HG03457 (cell line): ENCODE measurements around the gene TAB2.
"Not testable (repeated sequence)": the region's sequence is repeated elsewhere in the genome, so short reads cannot be mapped to it uniquely, and the experiment has no call there.

Experiments
- ATAC-seq: cut with Tn5 transposase; IDR thresholded peaks from one replicate; pipeline ENCODE4 v1.9.1; 2021; ENCODE audit warnings: moderate number of reproducible peaks; ENCODE audit not compliant: unreplicated experiment

The TAB2 gene

DNA sequence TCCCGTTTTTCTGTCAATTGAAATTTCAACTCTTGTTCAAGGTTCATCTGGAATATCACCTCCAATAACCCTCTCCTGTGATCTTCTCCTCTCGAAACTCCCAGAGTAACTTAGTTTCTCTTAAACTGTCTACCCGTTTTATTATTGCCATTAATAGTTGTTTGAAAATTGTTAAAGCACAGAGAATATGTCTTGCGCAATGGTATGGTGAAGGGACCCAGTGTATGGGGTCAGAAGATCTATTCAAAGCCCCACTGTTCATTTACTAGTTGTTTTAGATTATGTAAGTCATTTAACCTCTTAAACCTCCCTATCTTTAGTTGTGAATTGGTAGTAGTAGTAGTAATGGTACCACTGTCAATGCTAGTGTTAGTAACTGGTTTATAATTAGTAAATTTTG is 6.2 kb upstream of the TAB2 start:
- no peak for ATAC-seq

DNA sequence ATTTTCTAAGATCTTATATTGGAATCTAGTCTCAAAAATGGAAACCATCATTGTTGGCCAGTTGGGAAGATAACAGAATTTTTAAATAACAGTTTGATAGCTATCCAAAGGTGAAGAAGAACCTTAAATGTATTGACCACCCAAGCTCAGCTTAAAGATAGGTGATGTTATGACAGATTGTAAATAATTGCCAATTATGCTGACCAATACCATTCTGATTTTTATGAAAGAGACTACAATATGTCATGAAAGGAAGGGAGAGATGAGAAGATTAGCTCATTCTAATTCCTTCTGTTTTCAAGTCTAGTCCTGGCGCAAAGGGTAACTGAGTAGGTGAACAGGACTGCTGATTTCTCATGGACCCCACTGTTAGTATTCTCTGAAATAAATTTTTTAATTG is 5.7 kb upstream of the TAB2 start:
- no peak for ATAC-seq

DNA sequence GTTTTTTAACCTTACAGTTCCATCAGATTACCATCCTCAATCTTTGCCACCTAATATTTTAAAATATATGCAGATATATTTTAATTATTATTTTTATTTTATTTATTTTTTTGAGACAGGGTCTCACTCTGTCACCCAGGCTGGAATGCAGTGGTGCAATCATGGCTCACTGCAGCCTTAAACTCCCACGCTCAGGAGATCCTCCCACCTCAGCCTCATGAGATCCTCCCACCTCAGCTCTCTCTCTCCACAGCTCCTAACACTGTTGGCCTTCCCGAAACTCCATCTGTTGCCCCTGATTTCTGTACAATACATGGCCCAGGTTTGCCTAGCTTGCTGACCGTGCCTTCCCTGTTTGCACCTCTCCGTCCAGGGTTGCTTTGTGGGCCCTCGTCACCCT is 4.4 kb upstream of the TAB2 start:
- no peak for ATAC-seq

DNA sequence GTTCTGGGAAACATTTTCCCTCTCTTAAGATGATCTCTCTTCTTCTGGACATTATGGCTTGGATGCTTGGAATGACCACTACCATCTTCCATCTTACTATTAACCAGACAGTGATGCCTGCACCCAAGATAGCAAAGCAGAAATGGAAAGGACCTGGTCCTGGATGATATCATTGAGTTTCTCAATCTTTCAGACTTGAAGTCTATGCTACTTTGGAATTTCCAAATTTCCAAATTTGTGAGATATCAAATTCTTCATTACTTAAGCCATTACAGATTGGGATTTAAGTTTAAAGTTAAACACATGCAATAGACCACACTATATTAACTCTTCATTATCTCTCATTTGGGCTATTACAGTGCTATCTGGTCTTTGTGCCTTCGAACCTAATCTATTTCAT is 3.7 kb upstream of the TAB2 start:
- ATAC-seq: no peak

DNA sequence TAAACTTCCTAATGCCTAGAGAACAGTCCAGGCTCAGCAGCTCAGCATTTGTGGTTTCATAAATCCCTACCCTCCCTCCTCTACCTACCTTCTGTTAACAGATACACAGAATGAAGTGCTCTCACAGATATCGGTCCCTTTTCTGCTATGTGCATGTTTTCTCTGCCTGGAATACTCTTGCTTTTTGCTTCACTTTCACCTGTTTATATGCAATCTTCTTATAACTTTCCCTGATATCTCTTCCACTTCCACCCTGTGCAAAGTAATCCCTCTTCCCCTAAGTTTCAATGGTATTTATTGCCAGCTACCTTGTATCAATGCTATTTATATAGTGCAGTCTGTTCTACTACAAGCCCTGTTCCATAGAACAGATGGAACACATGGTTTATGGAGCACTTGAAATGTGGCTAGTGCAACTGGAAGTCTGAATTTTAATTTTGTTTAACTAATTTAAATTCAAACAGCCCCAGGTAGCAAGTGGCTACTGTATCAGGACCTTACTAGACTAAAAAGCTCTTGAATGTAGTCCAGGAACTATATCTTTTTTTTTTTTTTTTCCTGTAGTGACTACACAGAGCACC is 3.1 kb upstream of the TAB2 start:
- no peak for ATAC-seq

DNA sequence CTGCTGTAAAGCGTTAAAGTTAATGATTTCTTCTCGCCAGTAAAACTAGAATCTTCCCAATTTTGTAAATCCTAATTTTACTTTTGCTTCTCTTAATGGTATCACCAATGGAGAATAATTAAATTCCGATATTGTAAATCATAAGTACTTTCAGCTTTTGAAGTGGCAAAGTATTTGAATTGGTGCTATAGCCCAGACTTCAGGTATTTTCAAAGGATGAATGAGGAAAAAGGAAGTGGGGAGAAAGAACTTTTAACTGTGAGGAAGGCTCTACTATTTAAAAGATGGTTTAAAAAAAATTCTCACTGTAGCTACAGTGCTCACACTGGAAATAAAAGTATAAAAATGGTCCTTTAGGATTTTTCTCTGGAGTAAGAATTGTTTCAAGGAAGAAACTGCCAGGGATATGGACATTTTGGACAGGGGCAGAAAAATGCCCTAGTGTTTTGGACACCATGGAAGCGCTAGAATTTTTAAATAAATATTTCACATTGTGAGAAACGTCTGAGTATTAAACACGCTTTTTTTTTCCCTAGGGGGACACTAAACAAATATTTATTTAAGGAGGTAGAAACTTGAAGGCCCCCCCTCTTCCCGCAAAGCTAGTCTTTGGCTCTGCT is 1.3 kb upstream of the TAB2 start:
- ATAC-seq: no peak

DNA sequence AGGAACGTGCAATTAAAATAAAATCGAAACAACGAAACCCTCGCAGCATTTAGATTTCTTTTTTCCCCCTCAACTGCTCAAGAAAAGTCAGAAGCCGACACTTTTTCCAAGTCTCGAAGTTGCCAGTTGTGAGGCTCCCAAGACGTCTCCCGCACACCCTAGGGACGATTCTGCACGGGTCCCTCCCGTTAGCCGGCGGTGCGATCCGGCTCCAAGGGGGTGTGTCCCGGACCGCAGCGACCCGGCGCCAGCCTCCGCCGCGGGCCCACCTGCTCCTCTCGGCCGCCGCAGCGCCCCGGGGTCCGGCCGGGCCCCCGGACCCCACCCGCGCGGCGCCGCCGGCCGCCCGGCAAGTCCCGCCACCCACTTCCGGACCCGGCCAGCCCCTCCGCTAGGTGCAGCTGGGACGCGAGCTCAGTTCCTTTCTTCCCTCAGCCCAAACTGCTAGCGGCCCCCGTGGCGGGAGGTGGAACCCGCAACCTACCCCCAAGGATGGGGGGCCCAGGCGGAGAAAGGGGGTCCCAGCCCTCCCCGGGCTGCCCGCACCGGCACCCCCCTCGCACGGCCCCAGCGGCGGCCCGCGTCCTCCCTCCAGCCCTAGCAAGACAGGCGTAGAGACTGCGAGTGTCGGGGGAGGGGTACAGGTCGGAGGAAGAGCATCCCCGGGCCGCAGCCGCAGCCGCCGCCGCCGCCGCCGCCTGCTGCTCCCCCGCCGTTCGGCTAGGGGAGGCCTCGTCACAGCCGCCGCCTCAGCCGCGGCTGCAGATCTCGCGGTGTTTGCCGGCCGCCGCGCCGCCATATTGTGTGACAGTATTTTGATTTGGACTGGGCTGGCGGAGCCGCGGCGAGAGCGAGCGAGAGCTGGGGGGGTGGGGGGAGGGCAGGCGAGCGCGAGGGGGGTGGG is 520 bp upstream of the TAB2 start:
- ATAC-seq: peak; percentile 76

DNA sequence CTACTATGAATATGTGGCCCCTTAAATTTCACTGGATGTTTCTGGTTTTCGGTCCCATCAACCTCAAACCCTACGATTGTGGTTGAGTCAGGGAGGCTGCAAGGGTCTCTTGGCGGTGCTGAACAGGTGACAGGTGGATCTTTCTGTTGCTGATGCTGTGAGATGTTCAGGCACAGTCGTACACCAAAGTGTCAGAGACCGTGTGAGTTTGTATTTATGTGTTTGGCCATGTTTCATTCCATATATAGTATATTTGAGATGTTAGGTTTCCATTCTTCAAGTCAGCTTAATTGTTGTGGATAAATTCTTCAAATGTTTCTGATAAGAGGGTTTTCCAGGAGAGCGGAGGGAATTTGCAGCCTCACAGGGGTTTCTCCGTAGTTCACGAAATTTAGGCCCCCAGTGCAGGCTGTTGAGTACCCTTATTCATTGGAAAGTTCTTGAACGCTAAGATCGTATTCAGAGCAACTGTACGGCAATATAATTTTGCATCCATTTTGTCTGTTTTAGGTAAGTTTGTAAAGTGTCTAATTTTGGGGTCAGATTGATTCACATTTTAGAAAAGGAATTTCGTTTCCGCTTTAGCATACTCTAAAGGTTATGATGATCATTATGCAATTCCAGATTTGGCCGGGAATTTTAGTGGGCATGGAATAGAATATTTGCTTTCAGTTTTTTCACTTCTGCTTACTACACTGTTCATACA is 1.2 kb downstream of the TAB2 start:
- ATAC-seq: peak; percentile 14

DNA sequence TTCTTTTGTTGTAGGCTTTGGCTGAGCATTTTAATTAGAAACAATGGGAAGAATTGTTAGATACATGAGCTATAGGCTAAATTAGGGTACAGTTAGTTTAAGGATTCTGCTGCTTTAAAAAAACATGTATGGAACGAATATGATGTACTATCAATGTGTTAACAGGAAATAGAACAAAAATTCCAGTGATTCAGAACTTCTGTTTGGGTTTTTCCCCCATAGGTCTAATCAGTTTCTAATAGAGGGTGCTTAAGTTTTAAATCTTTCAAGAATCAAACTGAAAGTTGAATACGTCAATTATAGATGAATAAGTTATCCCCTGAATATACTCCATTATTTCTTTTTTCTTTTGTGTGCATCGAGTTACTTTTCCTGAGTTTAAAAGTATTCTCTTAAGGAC is 1.9 kb downstream of the TAB2 start:
- ATAC-seq: no peak

DNA sequence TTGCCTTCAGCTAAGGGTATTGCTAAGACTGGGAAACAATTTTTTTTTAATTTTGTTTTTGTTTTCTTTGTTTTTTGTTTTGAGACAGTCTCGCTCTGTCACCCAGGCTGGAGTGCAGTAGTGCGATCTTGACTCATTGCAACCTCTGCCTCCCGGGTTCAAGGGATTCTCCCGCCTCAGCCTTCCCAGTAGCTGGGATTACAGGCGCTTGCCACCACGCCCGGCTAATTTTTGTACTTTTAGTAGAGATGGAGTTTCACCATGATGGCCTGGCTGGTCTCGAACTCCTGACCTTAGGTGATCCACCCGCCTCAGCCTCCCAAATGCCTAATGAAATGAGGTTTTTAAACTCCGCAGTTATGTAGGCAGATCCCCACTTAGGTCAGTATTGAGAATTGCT is 2.5 kb downstream of the TAB2 start:
- not testable (repeated sequence) for ATAC-seq

DNA sequence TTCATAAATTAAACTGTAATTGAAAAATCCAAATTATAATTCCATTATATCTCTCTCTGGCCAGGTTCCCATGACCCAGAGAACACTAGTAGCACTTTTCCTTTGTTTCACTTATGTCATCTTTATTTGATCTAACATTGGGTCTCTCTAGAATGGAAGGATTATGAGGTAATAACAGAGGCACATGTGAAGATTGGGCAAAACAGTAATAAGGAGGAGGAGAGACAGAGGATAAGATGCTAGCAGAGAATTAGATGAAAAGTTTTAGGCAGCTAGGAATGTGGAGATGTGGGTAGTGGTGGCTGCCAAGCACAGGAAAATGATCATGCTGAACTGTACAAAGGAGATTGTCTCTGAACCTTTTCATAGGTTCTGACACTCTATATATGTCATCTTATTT is 3.3 kb downstream of the TAB2 start:
- ATAC-seq: no peak

DNA sequence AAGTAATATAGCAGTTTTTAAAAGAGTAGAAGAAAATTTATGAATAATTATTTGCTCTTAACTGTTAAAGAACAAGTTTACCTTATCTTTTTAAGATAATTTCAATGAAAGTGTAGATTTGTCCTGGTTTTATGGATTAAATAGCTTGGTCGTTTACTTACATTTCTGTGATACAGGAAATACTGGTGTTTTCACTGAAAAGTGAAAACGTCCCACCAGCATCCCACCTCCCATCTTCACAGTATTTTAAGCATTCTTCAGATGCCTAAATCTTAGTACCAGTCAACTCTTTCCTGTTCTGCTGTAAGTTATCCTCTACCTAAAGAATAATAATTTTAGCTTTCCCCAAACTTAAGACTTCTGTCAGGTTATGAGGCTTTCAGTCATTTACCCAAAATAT is 5.8 kb downstream of the TAB2 start:
- no peak for ATAC-seq

DNA sequence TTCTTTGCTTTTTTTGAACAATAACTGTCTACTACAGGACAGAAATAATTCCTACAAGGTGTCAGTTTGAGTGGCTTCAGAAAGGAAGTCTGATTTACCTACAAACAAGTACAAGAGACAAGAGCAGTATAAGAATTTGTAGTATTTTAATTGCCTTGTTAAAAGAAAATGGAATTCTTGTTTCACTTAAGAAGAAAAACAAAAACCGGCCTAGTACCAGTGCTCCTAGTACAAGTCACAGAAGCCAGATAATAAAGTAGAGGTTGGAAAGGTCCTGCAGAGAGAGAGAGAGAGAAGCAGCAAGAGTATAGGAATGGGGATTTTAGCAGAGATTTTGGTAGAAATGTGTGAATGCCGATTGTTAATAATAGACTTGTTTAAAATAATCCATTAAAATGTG is 6.4 kb downstream of the TAB2 start:
- ATAC-seq: no peak

DNA sequence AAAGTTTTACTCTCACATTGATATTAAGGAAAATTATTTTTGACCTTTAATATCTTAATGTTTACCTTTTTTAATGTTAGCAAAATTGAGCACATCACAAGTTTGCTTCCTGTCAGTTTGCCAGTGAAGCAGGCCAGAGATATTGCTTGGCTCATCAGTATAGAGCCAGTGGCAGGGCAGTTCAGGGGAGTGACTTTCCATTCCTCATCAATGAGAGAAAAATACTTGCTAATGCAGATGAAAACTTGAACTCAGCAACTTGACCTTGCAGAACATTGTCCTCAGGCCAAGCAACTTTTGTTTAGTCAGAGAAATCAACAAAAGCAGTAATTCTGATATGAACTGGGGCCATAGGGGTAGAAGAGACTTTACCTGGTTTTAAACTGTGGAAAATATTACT is 6.9 kb downstream of the TAB2 start:
- ATAC-seq: no peak

DNA sequence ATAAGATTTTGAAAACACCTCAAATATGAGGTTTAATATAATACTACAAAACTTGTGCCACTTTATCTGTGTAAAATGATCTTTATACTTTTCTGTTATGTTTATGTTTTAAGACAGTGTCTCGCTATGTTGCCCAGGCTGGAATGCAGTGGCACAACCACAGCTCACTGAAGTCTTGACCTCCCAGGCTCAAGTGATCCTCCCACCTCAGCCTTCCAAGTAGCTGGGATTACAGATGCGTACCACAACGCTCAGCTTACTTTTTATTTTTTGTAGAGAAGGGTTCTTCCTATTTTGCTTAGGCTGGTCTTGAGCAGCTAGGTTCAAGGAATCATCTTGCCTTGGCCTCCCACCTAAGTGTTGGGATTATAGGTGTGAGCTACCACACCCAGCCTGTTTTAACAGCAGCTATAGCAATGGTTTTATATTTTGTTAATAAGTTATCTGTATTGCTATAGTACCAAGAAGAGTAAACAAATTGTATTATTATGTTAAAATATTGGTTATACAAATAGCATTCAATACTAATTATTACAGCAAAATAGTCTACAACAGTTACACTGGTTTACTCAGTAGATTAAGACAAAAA is 8.2 kb downstream of the TAB2 start:
- no peak for ATAC-seq

DNA sequence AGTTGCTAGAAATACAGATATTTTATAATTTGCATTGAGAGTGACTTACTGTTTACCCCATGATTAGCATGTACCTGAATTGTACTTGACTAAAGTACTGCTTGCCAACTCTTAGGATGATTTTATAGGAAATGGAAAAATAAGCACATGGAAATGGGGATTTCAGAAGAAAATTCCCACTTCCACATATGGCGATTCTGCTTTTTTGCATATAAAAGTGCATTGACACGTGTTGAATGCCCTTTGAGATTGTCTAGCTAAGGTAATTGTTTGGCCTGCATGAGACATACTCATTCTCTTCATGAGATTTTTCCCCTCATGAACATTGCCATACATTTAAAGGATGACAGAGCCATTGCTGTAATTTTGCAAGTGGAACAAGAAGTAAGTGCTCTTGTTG is 10.1 kb downstream of the TAB2 start:
- ATAC-seq: no peak

DNA sequence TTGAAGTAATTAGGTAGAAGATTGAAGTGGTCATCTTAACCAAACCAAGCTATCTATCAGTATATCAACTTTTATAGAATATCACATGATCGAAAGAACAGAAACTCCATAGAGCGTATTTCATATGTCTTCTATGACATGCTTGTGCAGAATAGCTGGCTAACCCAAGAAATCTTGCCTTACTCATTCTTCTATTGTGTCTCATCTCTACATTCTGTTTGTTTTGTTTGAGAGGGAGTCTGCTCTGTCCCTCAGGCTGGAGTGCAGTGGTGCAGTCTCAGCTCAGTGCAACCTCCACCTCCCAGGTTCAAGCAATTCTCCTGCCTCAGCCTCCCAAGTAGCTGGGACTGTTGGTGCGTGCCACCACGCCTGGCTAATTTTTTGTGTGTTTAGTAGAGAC is 10.6 kb downstream of the TAB2 start:
- ATAC-seq: no peak

DNA sequence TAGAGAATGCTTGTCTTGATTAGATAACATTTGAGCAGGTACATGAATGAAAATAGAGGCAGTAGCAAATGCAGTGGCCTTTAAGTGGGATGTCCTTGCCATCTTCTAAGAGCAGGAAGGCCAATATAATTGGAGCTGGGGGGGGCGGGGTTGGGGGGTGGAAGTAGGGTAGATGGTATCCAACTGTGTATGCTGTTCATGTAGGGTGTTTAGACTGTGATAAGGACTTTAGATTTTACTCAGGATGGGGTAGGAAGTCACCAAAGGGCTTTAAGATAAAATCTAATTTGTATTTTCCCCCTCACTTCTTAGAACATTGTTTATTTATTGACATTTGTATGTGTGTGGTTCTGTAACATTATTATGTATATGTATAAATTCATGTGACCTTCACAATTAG is 12.0 kb downstream of the TAB2 start:
- ATAC-seq: no peak

DNA sequence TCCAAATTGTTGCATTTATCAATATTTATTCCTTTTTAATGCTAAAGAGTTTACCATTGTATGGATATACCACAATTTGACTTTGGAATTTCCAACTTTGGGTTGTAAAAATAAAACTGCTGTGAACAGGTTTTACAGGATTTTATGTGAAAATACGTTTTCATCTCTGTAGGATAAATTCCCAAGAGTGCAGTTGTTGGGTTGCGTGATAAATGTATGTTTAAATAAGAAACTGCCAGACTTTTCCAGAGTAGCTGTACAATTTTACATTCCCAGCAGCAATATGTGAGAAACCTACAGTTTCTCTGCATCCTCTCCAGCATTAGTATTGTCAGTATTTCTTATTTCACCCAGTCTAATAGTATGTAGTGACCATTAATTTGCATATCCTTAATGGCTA is 12.6 kb downstream of the TAB2 start:
- ATAC-seq: no peak

DNA sequence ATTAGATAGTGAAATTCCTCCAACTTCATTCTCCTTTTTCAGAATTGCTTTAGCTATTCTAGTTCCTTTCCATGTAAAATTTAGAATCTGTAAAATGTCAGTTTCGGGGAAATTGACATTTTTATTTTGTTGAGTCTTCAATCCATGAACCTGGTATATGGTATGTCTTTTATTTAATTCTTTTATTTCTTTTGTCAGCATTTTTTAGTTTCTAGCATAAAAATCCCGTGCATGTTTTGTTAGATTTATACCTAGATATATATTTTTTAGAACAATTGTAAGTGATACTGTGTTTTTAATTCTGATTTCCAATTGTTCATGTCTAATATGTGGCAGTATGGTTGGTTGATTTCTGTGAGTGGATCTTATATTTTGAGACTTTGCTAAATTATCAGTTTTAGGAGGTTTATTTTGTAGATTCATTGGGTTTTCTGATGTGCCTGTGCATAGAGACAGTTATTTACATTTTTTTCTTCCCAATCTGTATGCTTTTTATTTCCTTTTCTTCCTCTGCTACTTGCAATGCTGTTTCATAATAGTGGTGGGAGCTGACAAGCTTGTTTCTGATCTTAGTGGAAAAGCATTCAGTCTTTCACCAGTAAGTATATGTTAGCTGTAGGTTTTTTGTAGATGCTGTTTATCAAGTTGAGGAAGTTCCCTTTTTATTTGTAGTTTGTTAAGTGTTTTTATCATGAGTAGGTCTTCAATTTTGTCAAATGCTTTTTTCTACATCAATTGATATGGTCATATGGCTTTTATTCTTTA is 13.7 kb downstream of the TAB2 start:
- ATAC-seq: no peak

DNA sequence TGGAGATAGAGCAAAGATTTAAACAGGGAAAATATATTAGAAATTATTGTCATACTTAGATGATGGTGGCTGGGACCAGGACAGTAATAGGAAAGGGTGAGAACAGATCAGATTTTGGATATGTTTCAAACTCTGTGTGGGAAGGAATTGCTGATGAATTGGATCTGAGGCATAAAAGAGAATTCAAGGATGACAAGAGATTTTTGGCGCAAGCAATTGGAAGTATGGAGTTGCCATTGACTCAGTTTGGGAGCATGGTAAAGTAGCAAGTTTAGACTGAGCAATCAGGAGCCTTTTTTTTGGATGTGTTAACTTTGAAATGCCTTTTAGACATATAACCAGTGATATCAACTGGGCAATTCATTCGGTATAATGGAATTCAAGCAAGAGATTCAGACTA is 14.4 kb downstream of the TAB2 start:
- no peak for ATAC-seq
